Spinal cord (tissue), 10 donors: ENCODE data around the gene RPTOR. TPM values are rescaled to one million over a fixed set of nuclear protein-coding genes. Genes with fewer than 3 reads are reported as not detected.

Source experiments
- DNase-seq, 6 donors: peaks; one replicate each; pipeline versions ENCODE4 v3.0.0 to v3.0.0-alpha.2; 2013 to 2015; ENCODE audit warnings: low spot score in 6 of 6, low read depth in 4 of 6
- H3K27ac ChIP-seq: one replicate; pipeline ENCODE4 v1.5.1; 2013; ENCODE audit warnings: low read depth, low read length, control low read depth
- H3K27me3 ChIP-seq: one replicate; pipeline ENCODE4 v1.6.1; 2013; ENCODE audit warnings: low read length; ENCODE audit not compliant: control insufficient read depth, insufficient read depth
- H3K36me3 ChIP-seq: one replicate; pipeline ENCODE4 v1.6.1; 2013; ENCODE audit warnings: low read length; ENCODE audit not compliant: control insufficient read depth, insufficient read depth
- H3K4me1 ChIP-seq: one replicate; pipeline ENCODE4 v1.6.1; 2013; ENCODE audit warnings: low read length; ENCODE audit not compliant: control insufficient read depth, insufficient read depth
- H3K4me3 ChIP-seq: one replicate; pipeline ENCODE4 v1.5.1; 2013; ENCODE audit warnings: low read depth, low read length, control low read depth
- H3K9me3 ChIP-seq: one replicate; pipeline ENCODE4 v1.6.1; 2013; ENCODE audit warnings: low read length; ENCODE audit not compliant: control insufficient read depth, insufficient read depth
- WGBS: methylation state at CpG from one replicate; pipeline ENCODE4 v1.1.5; 2013; ENCODE audit warnings: missing lambda C conversion rate; ENCODE audit not compliant: insufficient coverage; 5-methylcytosine and 5-hydroxymethylcytosine counted together
- polyA plus RNA-seq, 2 donors: library from polyadenylated mRNA; unstranded; fragments of 120-200 nt; gene quantifications; one replicate each; pipeline ENCODE4 v1.2.1, GENCODE V29; 2013; ENCODE audit not compliant: insufficient read length in 2 of 2
- total RNA-seq, 2 donors: library from RNA; depleted of rRNA in 1 of 2; stranded (reverse); fragments of 120-200 nt in 1 of 2; fragments of >200 nt in 1 of 2; gene quantifications; one replicate each; pipeline versions ENCODE4 v1.2.3 to v1.2.4, GENCODE V29; 2013 to 2014
- donor health status: healthy.

The RPTOR gene
- total and polyA plus RNA-seq, 4 donors: 17.1 to 27.2 (median 21.6) TPM

DNA sequence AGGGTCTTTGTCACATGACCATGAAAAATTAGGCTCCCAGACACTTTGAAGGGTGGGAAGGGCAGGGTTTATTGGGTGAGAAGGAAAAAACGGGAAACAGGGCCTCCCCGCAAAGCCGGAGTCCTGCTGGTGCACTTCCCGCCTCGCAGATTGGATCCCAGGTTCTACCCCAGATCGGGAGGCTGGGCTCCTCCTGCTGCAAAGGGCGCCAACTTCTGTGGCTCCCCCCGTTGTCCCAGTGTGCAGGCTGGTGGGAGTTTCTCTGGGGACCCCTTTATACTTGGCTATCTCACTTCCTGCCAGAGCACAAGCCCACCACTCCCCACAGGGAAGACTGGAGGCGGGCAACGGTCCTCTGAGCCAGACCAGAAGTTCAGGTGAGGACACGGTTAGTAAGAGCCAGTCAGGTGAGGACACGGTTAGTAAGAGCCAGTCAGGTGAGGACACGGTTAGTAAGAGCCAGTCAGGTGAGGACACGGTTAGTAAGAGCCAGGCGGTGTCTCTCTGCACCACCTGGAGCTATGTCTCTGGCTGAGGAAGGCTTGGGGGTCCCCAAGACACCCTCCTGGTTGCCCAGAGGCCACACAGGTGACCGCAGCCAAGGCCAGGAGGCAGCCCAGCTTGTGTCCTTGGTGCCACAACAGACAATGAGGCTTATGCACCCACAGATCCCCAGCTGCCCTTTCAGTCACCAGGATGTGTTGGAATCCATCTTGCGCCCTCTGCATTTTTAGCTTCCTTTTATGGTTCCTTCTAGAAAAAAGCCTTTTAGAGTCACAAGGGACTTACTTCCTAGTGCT lies 398.9 kb downstream of the RPTOR start:
- Histone ChIP-seq H3K4me1 (peaks cover 54% of the 10 kb centered on the region), H3K27me3 (no peaks in the 10 kb centered on the region), H3K4me3 (no peak overlapping the region), H3K27ac (peak overlapping the region; percentile 74), H3K9me3 (no peaks in the 10 kb centered on the region), H3K36me3 (peaks cover 63% of the 10 kb centered on the region)
- DNase-seq: no peak
- WGBS: 81% methylated on average over 16 of the region's 17 CpGs

DNA sequence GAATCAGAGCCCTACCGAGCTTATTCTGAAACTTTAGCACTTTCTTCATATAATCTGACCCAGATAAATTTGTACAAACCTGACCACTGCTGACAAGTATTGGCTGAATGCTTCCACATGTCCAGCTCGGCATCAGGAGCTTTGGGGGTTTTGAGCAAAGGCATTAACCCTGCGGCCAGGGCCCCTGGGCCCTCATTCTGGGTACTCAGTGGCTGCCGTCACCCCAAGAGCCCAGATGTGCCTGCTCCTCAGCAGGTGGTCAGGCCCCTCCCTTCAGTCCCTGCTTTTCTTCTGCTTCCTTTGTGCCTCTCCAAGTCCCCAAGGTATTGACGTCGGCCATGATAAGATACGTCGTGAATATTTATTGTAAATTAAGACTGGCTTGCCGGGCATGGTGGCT lies 399.7 kb downstream of the RPTOR start:
- Histone ChIP-seq H3K36me3 (peaks cover 71% of the 10 kb centered on the region), H3K4me3 (no peak overlapping the region), H3K4me1 (peaks cover 46% of the 10 kb centered on the region), H3K27ac (no peak overlapping the region), H3K27me3 (no peaks in the 10 kb centered on the region), H3K9me3 (no peaks in the 10 kb centered on the region)
- DNase-seq: no peak
- WGBS: 92% methylated on average over 9 of the region's 9 CpGs

DNA sequence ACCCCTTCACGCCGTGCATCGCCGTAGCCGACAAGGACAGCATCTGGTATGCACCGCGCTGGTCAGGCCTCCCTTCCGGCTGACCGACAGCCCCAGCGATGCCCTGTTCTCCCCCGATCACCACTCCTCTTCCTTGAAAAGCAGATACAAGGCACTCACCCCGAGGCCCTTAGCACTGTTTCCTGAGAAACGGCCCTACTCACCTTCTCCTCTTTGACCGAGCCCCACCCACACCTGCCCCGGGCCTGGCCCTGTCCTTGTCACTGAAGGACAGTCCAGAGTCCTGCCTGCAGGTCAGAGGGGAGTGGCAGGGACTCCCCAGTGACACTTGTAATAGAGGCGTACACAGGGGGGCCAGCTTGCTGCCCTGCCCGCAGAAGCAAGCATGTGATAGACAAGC lies 401.1 kb downstream of the RPTOR start:
- Histone ChIP-seq H3K27ac (no peak overlapping the region), H3K9me3 (no peaks in the 10 kb centered on the region), H3K4me1 (peaks cover 33% of the 10 kb centered on the region), H3K27me3 (no peaks in the 10 kb centered on the region), H3K36me3 (peaks cover 76% of the 10 kb centered on the region), H3K4me3 (no peak overlapping the region)
- DNase-seq: no peak
- WGBS: 93% methylated on average over 17 of the region's 17 CpGs

DNA sequence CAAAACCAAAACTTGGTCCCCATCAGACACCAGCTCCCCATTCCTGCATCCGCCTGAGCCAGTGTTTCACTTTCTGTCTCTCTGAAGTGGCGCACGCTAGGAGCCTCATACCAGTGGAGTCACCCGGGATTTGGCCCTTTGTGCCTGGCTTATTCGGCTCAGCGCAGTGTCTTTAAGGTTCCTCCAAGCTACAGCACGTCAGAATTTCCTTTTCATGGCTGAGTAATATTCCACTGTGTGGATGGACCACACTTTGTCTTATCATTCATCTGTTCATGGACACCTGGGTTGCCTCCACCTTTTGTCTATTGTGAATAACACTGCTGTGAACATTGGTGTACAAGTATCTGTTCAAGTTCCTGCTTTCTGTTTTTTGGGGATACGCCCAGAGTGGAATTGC lies 401.8 kb downstream of the RPTOR start:
- Histone ChIP-seq H3K27ac (no peak overlapping the region), H3K4me3 (no peak overlapping the region), H3K27me3 (no peaks in the 10 kb centered on the region), H3K9me3 (no peaks in the 10 kb centered on the region), H3K36me3 (peaks cover 76% of the 10 kb centered on the region), H3K4me1 (peaks cover 26% of the 10 kb centered on the region)
- DNase-seq: no peak
- WGBS: 94% methylated on average over 8 of the region's 8 CpGs

DNA sequence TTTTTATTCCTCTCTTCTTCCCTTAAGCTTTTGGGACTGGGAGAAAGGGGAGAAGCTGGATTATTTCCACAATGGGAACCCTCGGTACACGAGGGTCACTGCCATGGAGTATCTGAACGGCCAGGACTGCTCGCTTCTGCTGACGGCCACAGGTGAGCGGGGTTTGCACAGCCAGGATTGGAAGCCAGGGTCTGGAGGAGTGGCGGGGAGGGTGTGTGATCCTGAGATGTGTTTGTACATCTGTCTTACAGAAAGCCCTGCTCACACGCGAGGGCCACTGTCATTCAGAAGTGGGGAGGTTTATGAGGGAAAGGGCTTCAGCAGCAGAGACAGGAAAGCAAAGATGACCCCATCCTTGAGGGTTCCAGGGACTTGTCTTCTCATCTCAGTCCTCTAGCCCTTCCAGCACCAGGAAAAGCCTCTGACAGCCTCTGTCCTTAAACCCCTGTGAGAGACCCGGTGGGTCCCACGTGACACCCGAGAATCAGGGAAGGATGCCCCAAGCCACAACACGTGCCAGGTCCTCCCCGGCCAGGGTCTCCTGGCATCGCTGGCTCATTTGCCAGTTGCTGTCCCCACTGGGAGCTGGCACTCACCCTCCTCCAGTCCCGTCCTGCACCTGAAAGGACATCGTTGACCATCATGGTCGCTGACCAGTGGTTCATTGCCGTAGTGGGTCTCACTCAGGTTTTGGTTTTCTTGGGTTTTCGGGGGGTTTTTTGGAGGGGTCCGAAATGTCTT lies 402.7 kb downstream of the RPTOR start:
- DNase-seq: no peak

DNA sequence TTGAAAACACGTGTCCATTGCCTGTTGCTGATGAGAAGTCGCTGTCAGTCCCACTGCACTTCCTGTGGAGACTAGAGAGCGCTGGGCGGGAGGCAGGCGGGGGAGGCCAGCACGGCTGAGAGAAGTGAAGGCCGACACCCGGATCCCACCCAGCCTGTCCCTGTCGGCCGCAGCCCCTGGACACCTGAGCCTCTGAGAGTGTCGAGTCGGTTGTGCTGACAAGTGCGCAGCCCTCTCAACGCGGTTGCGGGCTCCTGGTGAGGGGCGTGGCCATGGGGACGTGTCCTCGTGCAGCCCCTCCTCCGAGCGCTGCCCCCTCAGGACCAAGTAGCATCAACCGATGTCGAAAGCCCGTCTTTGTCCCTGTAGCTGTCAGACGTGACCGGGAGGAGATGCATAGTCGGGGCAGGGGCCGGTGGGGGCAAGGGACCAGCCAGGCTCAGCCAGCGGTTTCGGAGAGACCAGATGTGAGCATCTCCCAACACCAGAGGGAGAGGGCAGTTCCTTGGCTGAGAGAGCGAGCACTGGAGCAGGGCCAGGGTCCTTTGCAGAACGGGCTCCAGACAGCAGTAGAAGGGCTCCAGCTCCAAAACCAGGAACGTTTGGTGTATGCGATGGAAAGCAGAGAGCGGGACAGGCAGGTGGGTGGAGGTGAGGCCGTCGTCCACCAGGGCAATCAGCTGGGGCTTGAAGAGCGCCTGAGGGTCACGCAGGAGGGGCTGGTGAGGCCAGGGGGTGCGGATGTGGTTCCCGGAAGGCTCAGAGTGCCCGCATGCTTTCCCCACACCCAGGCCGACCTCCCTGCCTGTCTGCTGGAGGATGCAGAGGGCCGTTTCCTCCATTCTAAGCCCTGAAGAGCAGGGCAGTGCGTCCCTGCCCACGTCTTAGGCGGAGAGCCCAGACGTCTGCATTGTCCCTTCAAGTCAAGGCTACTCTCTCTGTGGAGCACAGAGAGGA lies 403.7 kb downstream of the RPTOR start:
- peaks cover 78% of the 10 kb centered on the region for H3K36me3 ChIP-seq

More for the DNA sequence above, 402.7 kb downstream of the RPTOR start:
- H3K36me3 ChIP-seq: peaks cover 82% of the 10 kb centered on the region
- H3K27ac ChIP-seq: no peak overlapping the region
- H3K4me3 ChIP-seq: no peak overlapping the region
- WGBS: 92% methylated on average over 17 of the region's 21 CpGs
- H3K27me3 ChIP-seq: no peaks in the 10 kb centered on the region
- H3K9me3 ChIP-seq: no peaks in the 10 kb centered on the region
- peaks cover 16% of the 10 kb centered on the region for H3K4me1 ChIP-seq

DNA sequence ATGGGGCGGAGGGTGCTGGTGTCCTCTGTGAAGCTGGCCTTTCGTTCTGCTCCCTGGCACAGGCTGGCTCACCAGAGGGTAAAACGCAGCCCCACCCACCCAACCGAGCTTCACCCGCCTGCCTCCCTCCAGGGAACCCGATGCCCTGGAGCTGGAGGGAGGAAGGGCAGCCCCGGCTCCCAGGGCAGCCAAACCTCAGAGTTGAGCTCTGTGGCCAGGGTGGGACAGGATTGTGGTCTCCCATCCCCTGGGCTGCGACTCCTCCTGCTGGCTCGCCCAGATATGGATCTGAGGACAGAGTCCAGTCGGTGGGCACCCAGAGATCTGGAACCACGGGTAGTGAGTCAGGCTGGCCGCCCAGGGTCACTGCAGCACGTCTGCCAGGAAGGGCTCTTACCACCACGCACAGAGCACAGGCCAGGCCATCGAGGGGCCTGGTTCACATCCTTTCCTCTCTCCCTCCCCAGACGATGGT lies 404.4 kb downstream of the RPTOR start:
- Histone ChIP-seq H3K4me1 (no peaks in the 10 kb centered on the region), H3K4me3 (no peak overlapping the region), H3K27ac (no peak overlapping the region), H3K36me3 (peaks cover 83% of the 10 kb centered on the region), H3K27me3 (no peaks in the 10 kb centered on the region), H3K9me3 (no peaks in the 10 kb centered on the region)
- DNase-seq: no peak
- WGBS: 76% methylated on average over 15 of the region's 16 CpGs

More for the DNA sequence above, 403.7 kb downstream of the RPTOR start:
- no peak for DNase-seq
- Histone ChIP-seq H3K27me3 (no peaks in the 10 kb centered on the region), H3K9me3 (no peaks in the 10 kb centered on the region), H3K4me1 (peaks cover 7% of the 10 kb centered on the region), H3K27ac (no peak overlapping the region), H3K4me3 (no peak overlapping the region)
- 89% methylated on average over 47 of the region's 48 CpGs for WGBS

DNA sequence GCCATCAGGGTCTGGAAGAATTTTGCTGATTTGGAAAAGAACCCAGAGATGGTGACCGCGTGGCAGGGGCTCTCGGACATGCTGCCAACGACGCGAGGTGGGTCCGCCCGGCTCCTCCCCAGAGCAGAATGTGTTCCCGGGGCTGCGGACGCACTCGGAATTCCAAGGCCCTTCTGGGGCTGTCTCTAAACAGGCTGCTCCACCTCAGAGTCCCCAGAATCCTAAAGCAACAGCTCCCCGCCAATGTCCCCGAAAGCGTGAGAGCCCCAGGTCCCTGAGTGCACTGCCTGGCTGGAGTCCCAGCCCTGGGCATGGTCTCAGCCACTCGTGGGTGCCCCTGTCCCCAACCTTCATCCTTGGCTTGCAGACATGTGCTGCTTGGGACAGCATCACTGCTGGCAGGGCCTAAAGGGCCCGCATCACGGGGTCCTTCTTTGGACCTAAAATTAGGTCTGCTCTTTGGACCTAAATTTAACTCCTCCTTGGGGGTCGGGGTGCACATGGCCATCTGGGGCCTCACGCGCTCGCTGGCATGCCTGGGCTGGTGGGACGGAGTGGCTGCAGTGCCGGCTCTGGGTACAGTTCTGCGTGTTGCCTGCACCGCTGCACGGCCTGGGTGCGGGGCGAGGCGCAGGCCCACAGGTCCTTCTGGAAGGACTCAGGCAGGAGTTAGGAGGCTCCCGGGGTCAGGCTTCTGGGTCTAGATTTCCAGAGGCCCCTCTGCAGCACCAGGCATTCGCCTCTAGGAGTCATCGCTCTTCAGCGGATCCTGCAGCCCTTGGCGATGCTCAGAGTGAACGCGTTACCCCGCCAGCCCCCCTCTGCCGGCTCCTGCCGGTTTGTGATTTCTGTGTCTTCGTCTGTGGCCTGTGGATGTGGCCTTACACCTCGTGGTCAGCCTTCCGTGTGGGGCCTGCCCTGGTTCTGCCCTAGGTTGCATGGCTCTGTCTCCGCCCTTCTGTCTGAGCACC lies 405.1 kb downstream of the RPTOR start:
- WGBS: 90% methylated on average over 44 of the region's 44 CpGs
- H3K27ac ChIP-seq: no peak overlapping the region

More for the DNA sequence above, 405.1 kb downstream of the RPTOR start:
- no peaks in the 10 kb centered on the region for H3K9me3 ChIP-seq
- no peak for DNase-seq
- H3K4me1 ChIP-seq: no peaks in the 10 kb centered on the region
- peaks cover 82% of the 10 kb centered on the region for H3K36me3 ChIP-seq
- H3K27me3 ChIP-seq: no peaks in the 10 kb centered on the region
- no peak overlapping the region for H3K4me3 ChIP-seq
